ENCODE results near the gene POLDIP2. TPM values are rescaled to one million over a fixed set of nuclear protein-coding genes. Genes with fewer than 3 reads are reported as not detected.

POLDIP2 gene
- total and polyA plus RNA-seq, 2 of the 13 experiments (the other 11 are each of a cell fraction or from before 2014, with no cell fraction given): 85.9 to 114 TPM

GRCh38 chr17:28357061-28357900 lies at the start of gene POLDIP2 (continued):
- TF ChIP-seq PCBP1 (IDR thresholded peaks at IDR 0.05; ENCODE audit: borderline replicate concordance, low read depth, low read length) (peak; percentile 90), RAD51 (IDR thresholded peaks at IDR 0.05; ENCODE audit: borderline replicate concordance) (peak; percentile 56; the same call in 1 of the 2 replicates), MBD4 (IDR thresholded peaks at IDR 0.05; ENCODE audit: borderline replicate concordance, low read length) (no peak), KAT7 (CRISPR knock-in tag; IDR thresholded peaks at IDR 0.05; ENCODE audit: borderline replicate concordance) (peak; percentile 74; the same call in 1 of the 2 replicates), ZNF709 (CRISPR knock-in tag; IDR thresholded peaks at IDR 0.05) (peak; percentile 76; the same call in 1 of the 2 replicates), ZNF230 (CRISPR knock-in tag; IDR thresholded peaks at IDR 0.05) (0 out of 2 replicates have a peak, but pooled peaks have one; percentile 26), MAX (IDR thresholded peaks at IDR 0.05) (peak; percentile 55), JARID2 (CRISPR knock-in tag; IDR thresholded peaks at IDR 0.05; ENCODE audit: insufficient replicate concordance) (no peak), MATR3 (CRISPR knock-in tag; IDR thresholded peaks at IDR 0.05) (no peak), EP300 (IDR thresholded peaks at IDR 0.05; ENCODE audit: low read depth in 2 of 2, low read length in 2 of 2) (peak in 1 of 2 experiments; percentile 48; a peak in 1 of 4 replicates), EP300 (CRISPR knock-in tag; IDR thresholded peaks at IDR 0.05; ENCODE audit: borderline replicate concordance) (0 out of 2 replicates have a peak, but pooled peaks have one; percentile 26), ZFP1 (CRISPR knock-in tag; IDR thresholded peaks at IDR 0.05) (peak; percentile 52; the same call in 1 of the 2 replicates), ZBTB43 (CRISPR knock-in tag; conservative IDR thresholded peaks at IDR 0.05) (peak; percentile 25; the same call in 1 of the 2 replicates), MXD4 (CRISPR knock-in tag; IDR thresholded peaks at IDR 0.05) (peak; percentile 88), ZNF101 (CRISPR knock-in tag; IDR thresholded peaks at IDR 0.05; ENCODE audit: borderline replicate concordance, low read depth) (0 out of 2 replicates have a peak, but pooled peaks have one; percentile 48), HNRNPH1 (optimal IDR thresholded peaks at IDR 0.05; ENCODE audit: low read depth, low read length) (no peak), HINFP (CRISPR knock-in tag; IDR thresholded peaks at IDR 0.05; ENCODE audit: low read depth) (peak; percentile 71; the same call in 1 of the 2 replicates), RNF219 (CRISPR knock-in tag; IDR thresholded peaks at IDR 0.05) (no peak), DRAP1 (CRISPR knock-in tag; IDR thresholded peaks at IDR 0.05) (peak; percentile 68), DZIP1 (CRISPR knock-in tag; IDR thresholded peaks at IDR 0.05) (no peak), HDAC1 (CRISPR knock-in tag; IDR thresholded peaks at IDR 0.05) (peak; percentile 99)
